Measurements from ENCODE around the gene TEAD4.

Gene TEAD4

DNA sequence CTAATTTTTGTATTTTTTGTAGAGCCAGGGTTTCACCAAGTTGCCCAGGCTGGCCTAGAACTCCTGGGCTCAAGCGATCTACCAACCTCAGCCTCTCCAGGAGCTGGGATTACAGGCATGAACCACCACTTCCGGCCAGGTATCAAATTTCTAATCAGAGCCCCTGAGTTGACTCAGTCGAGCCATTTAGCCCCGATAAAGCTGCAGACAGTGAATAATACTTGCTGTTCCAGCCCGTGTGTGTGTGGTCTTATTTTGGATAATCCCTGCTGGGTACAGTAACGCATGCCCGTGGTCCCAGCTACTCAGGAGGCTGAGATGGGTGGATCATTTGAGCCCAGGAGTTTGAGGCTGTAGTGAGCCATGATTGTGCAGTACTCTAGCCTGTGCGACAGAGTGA, 57.0 kb downstream of the TEAD4 start:
- no peak overlapping the region for H3K9ac ChIP-seq
- no peak for TF ChIP-seq CTCF (conservative IDR thresholded peaks at IDR 0.05; ENCODE audit: low read depth, low read length)
- H3K4me3 ChIP-seq (IDR thresholded peaks at IDR 0.05; ENCODE audit: insufficient read depth, low read depth, low read length) = no peak overlapping the region
- H3K4me2 ChIP-seq = no peak overlapping the region
- no peak overlapping the region for H2AFZ ChIP-seq (ENCODE audit: low read depth)
- H3K4me1 ChIP-seq (ENCODE audit: low read depth, poor library complexity, severe bottlenecking) = no peaks in the 10 kb centered on the region
- no peaks in the 10 kb centered on the region for H3K36me3 ChIP-seq (ENCODE audit: insufficient read depth)
- H4K20me1 ChIP-seq (ENCODE audit: insufficient read depth) = no peaks in the 10 kb centered on the region
- no peak overlapping the region for H3K27ac ChIP-seq
- no peaks in the 10 kb centered on the region for H3K79me2 ChIP-seq (ENCODE audit: insufficient read depth, low read depth)
- H3K27me3 ChIP-seq (ENCODE audit: insufficient read depth, low read depth) = no peaks in the 10 kb centered on the region

- Histone ChIP-seq H3K4me1 (ENCODE audit: low read depth, poor library complexity, severe bottlenecking) (no peaks in the 10 kb centered on the region), H3K4me3 (IDR thresholded peaks at IDR 0.05; ENCODE audit: insufficient read depth, low read depth, low read length) (no peak overlapping the region), H3K27ac (no peak overlapping the region), H3K79me2 (ENCODE audit: insufficient read depth, low read depth) (no peaks in the 10 kb centered on the region), H3K4me2 (no peak overlapping the region), H4K20me1 (ENCODE audit: insufficient read depth) (no peaks in the 10 kb centered on the region), H3K36me3 (ENCODE audit: insufficient read depth) (no peaks in the 10 kb centered on the region), H3K9ac (no peak overlapping the region), H2AFZ (ENCODE audit: low read depth) (no peak overlapping the region), H3K27me3 (ENCODE audit: insufficient read depth, low read depth) (no peaks in the 10 kb centered on the region)
- no peak for TF ChIP-seq CTCF (conservative IDR thresholded peaks at IDR 0.05; ENCODE audit: low read depth, low read length)
Measured at GRCh38 chr12:3017281-3017680, 58.1 kb downstream of the TEAD4 start.

DNA sequence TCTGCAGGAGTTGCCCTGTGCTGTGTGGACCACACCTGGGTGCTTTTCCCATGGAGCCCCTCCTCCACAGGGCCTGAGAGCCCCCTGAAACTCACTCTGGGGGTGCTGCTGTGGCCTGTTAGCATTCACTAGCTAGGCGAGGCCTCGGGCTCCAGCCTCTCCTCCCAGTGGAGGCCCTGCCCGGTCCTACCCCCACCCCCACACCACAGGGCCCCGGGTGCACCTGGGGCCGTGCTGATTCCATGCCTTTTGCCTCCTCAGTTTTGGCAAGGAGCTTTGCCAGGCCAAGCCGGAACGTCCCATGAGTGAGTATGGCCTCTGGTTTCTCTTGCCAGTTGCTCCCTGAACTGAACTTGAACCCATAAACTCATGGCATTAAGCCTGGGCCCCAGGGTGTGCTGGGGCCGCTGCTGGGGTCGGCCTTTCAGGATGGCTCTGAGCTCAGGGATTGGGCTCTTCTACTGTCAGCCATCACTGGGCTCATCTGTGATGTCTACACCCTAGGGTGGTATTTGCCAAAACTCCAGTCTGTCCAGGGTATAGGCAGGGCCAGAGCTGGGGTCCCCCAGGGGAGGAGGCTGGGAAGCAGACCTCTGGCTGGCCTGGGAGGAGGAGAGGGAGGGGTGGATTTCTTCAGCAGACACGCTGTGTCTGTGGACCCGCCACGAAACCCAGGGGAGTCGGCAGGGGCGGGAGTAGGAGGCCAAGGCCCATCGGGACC, 59.2 kb downstream of the TEAD4 start:
- Histone ChIP-seq H3K9ac (no peak overlapping the region), H3K4me3 (IDR thresholded peaks at IDR 0.05; ENCODE audit: insufficient read depth, low read depth, low read length) (no peak overlapping the region), H3K36me3 (ENCODE audit: insufficient read depth) (no peaks in the 10 kb centered on the region), H3K4me1 (ENCODE audit: low read depth, poor library complexity, severe bottlenecking) (no peaks in the 10 kb centered on the region), H3K79me2 (ENCODE audit: insufficient read depth, low read depth) (no peaks in the 10 kb centered on the region), H4K20me1 (ENCODE audit: insufficient read depth) (no peaks in the 10 kb centered on the region), H2AFZ (ENCODE audit: low read depth) (no peak overlapping the region), H3K27me3 (ENCODE audit: insufficient read depth, low read depth) (no peaks in the 10 kb centered on the region), H3K4me2 (no peak overlapping the region), H3K27ac (no peak overlapping the region)
- TF ChIP-seq CTCF (conservative IDR thresholded peaks at IDR 0.05; ENCODE audit: low read depth, low read length) = no peak

DNA sequence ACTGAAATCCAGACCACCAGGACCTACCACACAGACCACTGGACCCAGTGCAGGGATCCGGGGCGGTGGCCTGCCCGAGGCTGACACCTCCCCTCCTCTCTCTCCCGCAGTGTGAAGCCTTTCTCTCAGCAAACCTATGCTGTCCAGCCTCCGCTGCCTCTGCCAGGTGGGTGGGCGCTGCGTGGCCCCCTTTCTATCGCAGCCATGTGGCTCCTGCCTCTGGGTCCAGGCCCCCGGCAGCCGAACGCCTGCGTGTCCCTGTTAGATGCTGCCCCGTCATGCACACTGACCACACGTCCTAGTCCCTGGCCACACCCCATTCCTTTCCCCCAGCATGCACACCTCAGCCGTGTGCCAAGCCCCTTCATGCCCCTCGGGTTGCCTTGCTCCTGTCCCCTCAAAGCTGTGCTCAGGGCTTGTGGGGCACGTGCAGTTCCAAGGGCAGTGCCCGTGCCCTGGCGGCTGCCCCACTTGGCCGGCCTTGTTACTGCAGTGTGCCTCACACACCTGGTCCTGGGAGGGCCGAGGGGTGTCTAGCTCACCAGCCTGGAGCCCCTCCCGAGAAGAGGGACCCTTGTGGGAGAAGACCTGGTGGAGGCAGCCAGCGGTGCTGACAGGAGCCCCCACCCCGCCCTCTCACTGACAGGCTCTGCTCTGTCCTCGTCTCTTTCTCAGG, 59.9 kb downstream of the TEAD4 start:
- Histone ChIP-seq H3K36me3 (ENCODE audit: insufficient read depth) (no peaks in the 10 kb centered on the region), H4K20me1 (ENCODE audit: insufficient read depth) (no peaks in the 10 kb centered on the region), H3K9ac (no peak overlapping the region), H3K4me3 (IDR thresholded peaks at IDR 0.05; ENCODE audit: insufficient read depth, low read depth, low read length) (no peak overlapping the region), H3K27ac (no peak overlapping the region), H2AFZ (ENCODE audit: low read depth) (no peak overlapping the region), H3K79me2 (ENCODE audit: insufficient read depth, low read depth) (no peaks in the 10 kb centered on the region), H3K4me1 (ENCODE audit: low read depth, poor library complexity, severe bottlenecking) (no peaks in the 10 kb centered on the region), H3K4me2 (no peak overlapping the region), H3K27me3 (ENCODE audit: insufficient read depth, low read depth) (no peaks in the 10 kb centered on the region)
- TF ChIP-seq CTCF (conservative IDR thresholded peaks at IDR 0.05; ENCODE audit: low read depth, low read length) = no peak

Measured in KMS-11 (cell line).